Activated CD4-positive, alpha-beta T cell treated with anti-CD3 and anti-CD28 coated beads, Interleukin-2, amount 50 U/mL, for 24 hours (primary cell): ENCODE measurements around the gene SOCS1.
"Not testable (repeated sequence)": the region's sequence is repeated elsewhere in the genome, so short reads cannot be mapped to it uniquely, and the experiment has no call there.

Experiments used
- DNase-seq, 2 donors: peaks; one replicate each; pipeline ENCODE4 v3.0.0-alpha.2; 2020; ENCODE audit warnings: low read depth in 1 of 2, low spot score in 1 of 2

SOCS1 gene

GRCh38 chr16:11255737-11256660 is at the start of gene SOCS1:
TSS of gene SOCS1 (minus strand) at chr16:11256204. CDS start at chr16:11255478, 726 bp downstream.
- peak; percentile 82 to 89 for DNase-seq

- DNase-seq: no peak
These were observed 47.6 kb upstream of the SOCS1 start for GRCh38 chr16:11303405-11304138.

GRCh38 chr16:11302977-11303376 is 47.0 kb upstream of the SOCS1 start:
- DNase-seq: no peak

GRCh38 chr16:11301645-11302501 is 45.9 kb upstream of the SOCS1 start:
- DNase-seq: no peak

- no peak for DNase-seq
These were observed 44.5 kb upstream of the SOCS1 start for GRCh38 chr16:11300560-11300892.

GRCh38 chr16:11299865-11300559 is 44.0 kb upstream of the SOCS1 start:
- no peak for DNase-seq

GRCh38 chr16:11298950-11299547 is 43.0 kb upstream of the SOCS1 start:
- not testable (repeated sequence) for DNase-seq

- no peak for DNase-seq
These were observed 42.3 kb upstream of the SOCS1 start for GRCh38 chr16:11298143-11298900.

- peak; percentile 26 to 52 for DNase-seq
These were observed 41.6 kb upstream of the SOCS1 start for GRCh38 chr16:11297492-11298142.

GRCh38 chr16:11296706-11297491 is 40.9 kb upstream of the SOCS1 start:
- no peak for DNase-seq

- no peak for DNase-seq
These were observed 40.3 kb upstream of the SOCS1 start for GRCh38 chr16:11296351-11296705.

- no peak for DNase-seq
These were observed 39.7 kb upstream of the SOCS1 start for GRCh38 chr16:11295672-11296071.

- DNase-seq: no peak
These were observed 36.2 kb upstream of the SOCS1 start for GRCh38 chr16:11292076-11292748.

GRCh38 chr16:11291091-11291703 is 35.2 kb upstream of the SOCS1 start:
- no peak for DNase-seq

- DNase-seq: no peak
These were observed 34.3 kb upstream of the SOCS1 start for GRCh38 chr16:11290102-11290893.

GRCh38 chr16:11289696-11290095 is 33.7 kb upstream of the SOCS1 start:
- DNase-seq: not testable (repeated sequence)

- DNase-seq: no peak
These were observed 33.2 kb upstream of the SOCS1 start for GRCh38 chr16:11289202-11289601.
